PC-3 (cell line): ENCODE measurements around the gene SNTN. TPM values are rescaled to one million over a fixed set of nuclear protein-coding genes. Genes with fewer than 3 reads are reported as not detected.
A peak's percentile ranks its signal among the peaks of the same experiment; 100 is the strongest.

Experiments
- ATAC-seq: fragments of 200-7000 bp; cut with Tn5 transposase; 2 replicates; pipeline ENCODE4 v1.9.1; 2020; ENCODE audit warnings: mild to moderate bottlenecking, moderate library complexity
- BruUV-seq: library from RNA; stranded (reverse); fragments of 400-500 nt; replicated peaks from 2 replicates; lab custom pipeline; 2021; lab: Mats Ljungman, UMichigan
- CTCF ChIA-PET: fragments of 300-600 bp; sonication (Branson Sonifier 250); formaldehyde crosslinking; loops from one replicate; lab custom pipeline; 2022; ENCODE audit warnings: antibody characterized with exemption; lab: Charles Lee
- POLR2A ChIA-PET: fragments of 300-600 bp; sonication (Branson Sonifier 250); formaldehyde crosslinking; loops from one replicate; lab custom pipeline; 2022; ENCODE audit warnings: antibody characterized with exemption; ENCODE audit not compliant: unreplicated experiment; lab: Charles Lee
- DNase-seq: peaks from one replicate; pipeline ENCODE4 v3.0.0-alpha.2; 2015
- H2AFZ ChIP-seq: fragments of 300-600 bp; sonication (generic); 2 replicates; pipeline ENCODE4 v1.6.0; 2016; ENCODE audit warnings: antibody characterized with exemption, low read length
- H3F3A ChIP-seq: fragments of 300-600 bp; sonication (generic); one replicate; pipeline ENCODE4 v1.6.0; 2017; ENCODE audit warnings: antibody characterized with exemption, low read length, control low read depth, mild to moderate bottlenecking; ENCODE audit not compliant: unreplicated experiment
- H3K27ac ChIP-seq: fragments of 300-600 bp; sonication (generic); 2 replicates; pipeline ENCODE4 v1.5.1; 2016; ENCODE audit warnings: mild to moderate bottlenecking, low read length
- H3K27me3 ChIP-seq: fragments of 300-600 bp; sonication (generic); 2 replicates; pipeline ENCODE4 v1.6.1; 2016; ENCODE audit warnings: low read length, mixed read lengths
- H3K36me3 ChIP-seq: fragments of 300-600 bp; sonication (generic); 2 replicates; pipeline ENCODE4 v1.6.1; 2016; ENCODE audit warnings: low read depth, mixed run types, low read length, mixed read lengths
- H3K4me1 ChIP-seq: fragments of 300-600 bp; sonication (generic); 2 replicates; pipeline ENCODE4 v1.5.1; 2016; ENCODE audit warnings: low read length; ENCODE audit not compliant: insufficient read depth
- H3K4me2 ChIP-seq: fragments of 300-600 bp; sonication (generic); 2 replicates; pipeline ENCODE4 v1.6.0; 2016; ENCODE audit warnings: low read length
- H3K4me3 ChIP-seq: fragments of 300-600 bp; sonication (generic); 2 replicates; pipeline ENCODE4 v1.5.1; 2016; ENCODE audit warnings: mild to moderate bottlenecking, low read length, mixed read lengths
- H3K79me2 ChIP-seq: fragments of 300-600 bp; sonication (generic); 2 replicates; pipeline ENCODE4 v1.6.1; 2017; ENCODE audit warnings: low read length, mixed read lengths
- H3K9ac ChIP-seq: fragments of 300-600 bp; sonication (generic); 2 replicates; pipeline ENCODE4 v1.6.0; 2016; ENCODE audit warnings: mild to moderate bottlenecking, low read length
- H3K9me2 ChIP-seq: fragments of 300-600 bp; sonication (generic); replicated peaks from 2 replicates; pipeline ENCODE4 v1.6.1; 2016; ENCODE audit warnings: mixed run types, low read length, mixed read lengths
- H3K9me3 ChIP-seq: fragments of 300-600 bp; sonication (generic); 2 replicates; pipeline ENCODE4 v1.6.1; 2016; ENCODE audit warnings: low read length, mixed read lengths
- H4K20me1 ChIP-seq: fragments of 300-600 bp; sonication (generic); 2 replicates; pipeline ENCODE4 v1.6.1; 2016; ENCODE audit warnings: low read length, mixed read lengths
- CTCF ChIP-seq: fragments of 300-600 bp; sonication (generic); conservative IDR thresholded peaks from 2 replicates; pipeline ENCODE4 v1.5.1; 2017; ENCODE audit warnings: antibody characterized with exemption, low read depth, mild to moderate bottlenecking, low read length
- EZH2 ChIP-seq: fragments of 300-600 bp; sonication (generic); IDR thresholded peaks from one replicate; pipeline ENCODE4 v1.6.1; 2017; ENCODE audit warnings: antibody characterized with exemption, mild to moderate bottlenecking, low read length; ENCODE audit not compliant: unreplicated experiment
- EZH2phosphoT487 ChIP-seq: fragments of 300-600 bp; sonication (generic); IDR thresholded peaks from 2 replicates; pipeline ENCODE4 v1.6.1; 2018; ENCODE audit warnings: mild to moderate bottlenecking, antibody characterized with exemption, low read length, borderline replicate concordance
- intact Hi-C: fragments of 100-400 bp; cut with micrococcal nuclease; formaldehyde crosslinking; loops from 2 replicates; pipeline ENCODE4 v1.9.0; 2023
- total RNA-seq: library from RNA; depleted of rRNA; stranded (reverse); fragments of >200 nt; gene quantifications from 2 replicates; pipeline ENCODE4 v1.2.3, GENCODE V29; 2014

SNTN gene
- total RNA-seq, 1 experiment from 2014 or later, result not detected

DNA sequence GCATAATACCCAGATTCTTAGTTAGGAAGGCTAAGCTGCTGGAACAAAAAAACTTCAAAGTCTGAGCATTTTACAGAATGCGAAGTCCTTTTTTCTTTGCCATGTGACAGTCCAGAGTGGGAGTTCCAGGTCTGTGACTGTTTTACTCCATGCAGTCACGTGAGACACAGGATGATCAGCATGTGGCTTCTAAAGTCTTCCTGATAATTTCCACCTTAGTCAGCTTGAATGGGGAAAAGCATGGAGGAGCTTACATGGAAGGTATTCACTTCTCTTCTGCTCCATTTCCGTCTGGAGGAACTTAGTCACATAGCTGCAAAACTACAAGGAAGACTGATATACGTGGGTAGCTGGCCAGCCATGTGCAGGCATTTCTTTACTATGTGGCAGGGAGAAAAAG lies 1.7 kb downstream of the SNTN start:
- BruUV-seq, result no TSS peak
- H3K4me2 ChIP-seq, result no peak overlapping the region
- no peak for ATAC-seq
- H3K4me1 ChIP-seq, result no peaks in the 10 kb centered on the region
- DNase-seq, result no peak
- H3K27ac ChIP-seq, result no peak overlapping the region
- no peaks in the 10 kb centered on the region for H4K20me1 ChIP-seq
- intact Hi-C loops, result no loop called here
- H3K27me3 ChIP-seq, result no peaks in the 10 kb centered on the region
- H3K9me2 ChIP-seq, result no peaks in the 10 kb centered on the region
- no peaks in the 10 kb centered on the region for H3K9me3 ChIP-seq
- H3K36me3 ChIP-seq, result no peaks in the 10 kb centered on the region
- H3K4me3 ChIP-seq, result no peak overlapping the region
- no peak for TF ChIP-seq CTCF
- no peak for TF ChIP-seq EZH2
- no peak for TF ChIP-seq EZH2phosphoT487
- no peak overlapping the region for H3K9ac ChIP-seq
- H2AFZ ChIP-seq, result no peak overlapping the region
- H3F3A ChIP-seq, result no peaks in the 10 kb centered on the region
- H3K79me2 ChIP-seq, result no peaks in the 10 kb centered on the region
- ChIA-PET POLR2A (no interaction called here), CTCF (no interaction called here)

DNA sequence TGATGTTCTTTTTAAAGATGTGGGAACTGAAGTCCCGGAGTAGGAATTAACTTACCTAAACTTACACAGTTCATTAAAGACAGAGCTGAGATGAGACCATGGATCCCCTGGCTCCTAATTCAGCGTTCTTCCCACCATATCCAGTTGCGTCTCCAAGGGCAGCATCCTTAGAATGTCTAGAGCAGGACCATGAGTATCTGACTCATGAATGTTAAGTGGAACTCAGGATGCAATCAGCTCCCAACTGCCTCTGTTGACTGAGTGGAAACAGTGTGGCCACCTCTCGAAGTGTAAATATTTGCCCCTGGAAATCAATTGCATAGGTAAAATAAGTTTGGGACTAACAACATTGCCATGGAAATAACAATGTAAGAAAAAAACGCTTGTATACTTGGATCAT lies 2.5 kb downstream of the SNTN start:
- ATAC-seq, result no peak
- POLR2A ChIA-PET, result no interaction called here
- Histone ChIP-seq H3K9me2 (no peaks in the 10 kb centered on the region), H3K4me2 (no peak overlapping the region), H3K36me3 (no peaks in the 10 kb centered on the region), H4K20me1 (no peaks in the 10 kb centered on the region), H3K27me3 (no peaks in the 10 kb centered on the region), H3K9me3 (no peaks in the 10 kb centered on the region), H3K79me2 (no peaks in the 10 kb centered on the region), H3K4me1 (no peaks in the 10 kb centered on the region), H3F3A (no peaks in the 10 kb centered on the region), H3K9ac (no peak overlapping the region), H2AFZ (no peak overlapping the region), H3K27ac (no peak overlapping the region), H3K4me3 (no peak overlapping the region)
- BruUV-seq, result no TSS peak
- TF ChIP-seq EZH2 (no peak), EZH2phosphoT487 (no peak), CTCF (no peak)
- intact Hi-C loops, result no loop called here
- CTCF ChIA-PET, result no interaction called here
- DNase-seq, result no peak

DNA sequence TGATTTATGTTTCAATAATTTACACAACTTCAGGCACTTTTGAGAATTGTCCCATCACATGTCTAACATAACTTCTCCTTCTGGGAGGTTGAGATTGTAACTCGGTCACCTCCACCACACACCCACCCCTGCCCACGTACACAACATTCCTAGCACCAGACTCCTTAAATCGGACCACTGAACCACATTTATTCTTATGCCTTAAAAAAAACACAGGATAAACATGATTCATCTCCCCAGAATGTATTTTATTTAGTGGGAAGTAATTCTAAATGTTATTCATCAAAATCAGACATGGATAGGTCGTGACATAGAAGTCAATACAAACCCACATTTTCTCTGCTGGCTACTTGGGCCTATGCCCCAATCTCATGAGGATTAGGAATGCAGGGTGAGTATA lies 3.0 kb downstream of the SNTN start:
- ChIA-PET POLR2A (no interaction called here), CTCF (no interaction called here)
- Histone ChIP-seq H3K4me3 (no peak overlapping the region), H3K27me3 (no peaks in the 10 kb centered on the region), H3K4me1 (no peaks in the 10 kb centered on the region), H3K36me3 (no peaks in the 10 kb centered on the region), H3K9me2 (no peaks in the 10 kb centered on the region), H3K4me2 (no peak overlapping the region), H3K9me3 (no peaks in the 10 kb centered on the region), H3K27ac (no peak overlapping the region), H3F3A (no peaks in the 10 kb centered on the region), H3K79me2 (no peaks in the 10 kb centered on the region), H3K9ac (no peak overlapping the region), H2AFZ (no peak overlapping the region), H4K20me1 (no peaks in the 10 kb centered on the region)
- TF ChIP-seq EZH2phosphoT487 (no peak), EZH2 (no peak), CTCF (no peak)
- no TSS peak for BruUV-seq
- ATAC-seq (no peak), DNase-seq (peak; percentile 5)
- intact Hi-C loops, result no loop called here
